Progenitor cell of endocrine pancreas (in vitro differentiated cells): ENCODE results near the gene EIF4E1B. TPM values are rescaled to one million over a fixed set of nuclear protein-coding genes. Genes with fewer than 3 reads are reported as not detected.

Experiments
- DNase-seq: peaks from one replicate; pipeline ENCODE4 v3.0.0; 2021; ENCODE audit warnings: low spot score; ENCODE audit not compliant: unreplicated experiment
- H3K27ac Mint-ChIP-seq: 2 replicates; pipeline ENCODE4 v1.8.0; 2021; ENCODE audit warnings: mild to moderate bottlenecking, moderate library complexity, mixed read lengths
- H3K27me3 Mint-ChIP-seq: 2 replicates; pipeline ENCODE4 v1.8.0; 2021; ENCODE audit warnings: mixed read lengths
- H3K36me3 Mint-ChIP-seq: 2 replicates; pipeline ENCODE4 v1.8.0; 2022; ENCODE audit warnings: mixed read lengths; ENCODE audit not compliant: insufficient read depth
- H3K4me1 Mint-ChIP-seq: 2 replicates; pipeline ENCODE4 v1.8.0; 2021; ENCODE audit warnings: low read depth, mixed read lengths
- H3K4me3 Mint-ChIP-seq: 2 replicates; pipeline ENCODE4 v1.8.0; 2021; ENCODE audit warnings: low read depth, mild to moderate bottlenecking, moderate library complexity, mixed read lengths
- H3K9me3 Mint-ChIP-seq: 2 replicates; pipeline ENCODE4 v1.8.0; 2021; ENCODE audit warnings: low read depth, mixed read lengths
- total RNA-seq: library from RNA; stranded (reverse); gene quantifications from 2 replicates; pipeline ENCODE4 v1.2.1, GENCODE V29; 2021
- TF ChIP-seq, protein P1 (sequence below): fragments of 200-600 bp; sonication (generic); IDR thresholded peaks from one replicate; pipeline ENCODE4 v1.5.0; 2021; ENCODE audit warnings: antibody characterized with exemption, mild to moderate bottlenecking; ENCODE audit not compliant: unreplicated experiment

EIF4E1B gene
- total RNA-seq, 1 donor from 2014 or later: not detected

DNA sequence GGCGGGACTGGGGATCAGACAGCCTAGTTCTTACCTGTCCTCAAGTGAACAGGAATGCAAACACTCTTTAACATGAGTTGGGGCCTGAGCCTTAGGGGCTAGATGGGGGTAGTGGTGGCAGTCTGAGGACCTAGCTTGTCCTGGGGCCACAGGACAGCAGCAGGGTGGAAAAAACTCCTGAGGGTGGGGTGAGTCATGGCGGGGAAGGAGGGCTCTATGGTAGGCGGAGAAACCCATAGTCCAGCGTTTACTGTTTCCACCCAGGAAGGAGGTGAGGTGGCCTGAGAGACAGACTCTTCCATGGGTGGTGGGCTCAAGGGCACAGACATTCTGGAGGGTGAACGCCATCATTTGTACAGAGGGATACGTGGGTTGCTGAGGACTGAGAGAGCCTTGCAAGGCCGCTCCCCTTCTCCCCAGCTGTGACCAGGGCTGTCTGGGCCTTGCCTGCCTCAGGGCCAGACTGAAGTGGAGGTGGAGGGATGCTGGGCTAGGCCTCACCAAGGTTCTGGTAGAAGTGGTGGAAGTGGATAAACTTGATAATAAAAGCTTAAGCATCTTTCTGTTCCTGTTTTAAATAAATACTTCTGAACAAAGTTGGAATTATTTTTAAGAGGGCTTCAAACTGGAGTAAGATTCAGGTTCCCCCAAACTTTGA lies 15.7 kb downstream of the EIF4E1B start:
- H3K9me3 Mint-ChIP-seq: no peaks in the 10 kb centered on the region
- H3K27ac Mint-ChIP-seq: no peak overlapping the region
- peaks cover 14% of the 10 kb centered on the region for H3K27me3 Mint-ChIP-seq
- TF ChIP-seq, protein P1, sequence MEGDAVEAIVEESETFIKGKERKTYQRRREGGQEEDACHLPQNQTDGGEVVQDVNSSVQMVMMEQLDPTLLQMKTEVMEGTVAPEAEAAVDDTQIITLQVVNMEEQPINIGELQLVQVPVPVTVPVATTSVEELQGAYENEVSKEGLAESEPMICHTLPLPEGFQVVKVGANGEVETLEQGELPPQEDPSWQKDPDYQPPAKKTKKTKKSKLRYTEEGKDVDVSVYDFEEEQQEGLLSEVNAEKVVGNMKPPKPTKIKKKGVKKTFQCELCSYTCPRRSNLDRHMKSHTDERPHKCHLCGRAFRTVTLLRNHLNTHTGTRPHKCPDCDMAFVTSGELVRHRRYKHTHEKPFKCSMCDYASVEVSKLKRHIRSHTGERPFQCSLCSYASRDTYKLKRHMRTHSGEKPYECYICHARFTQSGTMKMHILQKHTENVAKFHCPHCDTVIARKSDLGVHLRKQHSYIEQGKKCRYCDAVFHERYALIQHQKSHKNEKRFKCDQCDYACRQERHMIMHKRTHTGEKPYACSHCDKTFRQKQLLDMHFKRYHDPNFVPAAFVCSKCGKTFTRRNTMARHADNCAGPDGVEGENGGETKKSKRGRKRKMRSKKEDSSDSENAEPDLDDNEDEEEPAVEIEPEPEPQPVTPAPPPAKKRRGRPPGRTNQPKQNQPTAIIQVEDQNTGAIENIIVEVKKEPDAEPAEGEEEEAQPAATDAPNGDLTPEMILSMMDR: no peak
- no peak overlapping the region for H3K4me3 Mint-ChIP-seq
- no peak for DNase-seq
- no peaks in the 10 kb centered on the region for H3K36me3 Mint-ChIP-seq
- no peaks in the 10 kb centered on the region for H3K4me1 Mint-ChIP-seq

- Mint-ChIP-seq H3K27me3 (peaks cover 14% of the 10 kb centered on the region), H3K4me3 (peak overlapping the region; percentile 63), H3K27ac (no peak overlapping the region), H3K36me3 (peaks cover 2% of the 10 kb centered on the region), H3K4me1 (no peaks in the 10 kb centered on the region), H3K9me3 (no peaks in the 10 kb centered on the region)
- DNase-seq: no peak
- TF ChIP-seq, protein P1: no peak
Measured at GRCh38 chr5:176646707-176647029, 16.2 kb downstream of the EIF4E1B start.

DNA sequence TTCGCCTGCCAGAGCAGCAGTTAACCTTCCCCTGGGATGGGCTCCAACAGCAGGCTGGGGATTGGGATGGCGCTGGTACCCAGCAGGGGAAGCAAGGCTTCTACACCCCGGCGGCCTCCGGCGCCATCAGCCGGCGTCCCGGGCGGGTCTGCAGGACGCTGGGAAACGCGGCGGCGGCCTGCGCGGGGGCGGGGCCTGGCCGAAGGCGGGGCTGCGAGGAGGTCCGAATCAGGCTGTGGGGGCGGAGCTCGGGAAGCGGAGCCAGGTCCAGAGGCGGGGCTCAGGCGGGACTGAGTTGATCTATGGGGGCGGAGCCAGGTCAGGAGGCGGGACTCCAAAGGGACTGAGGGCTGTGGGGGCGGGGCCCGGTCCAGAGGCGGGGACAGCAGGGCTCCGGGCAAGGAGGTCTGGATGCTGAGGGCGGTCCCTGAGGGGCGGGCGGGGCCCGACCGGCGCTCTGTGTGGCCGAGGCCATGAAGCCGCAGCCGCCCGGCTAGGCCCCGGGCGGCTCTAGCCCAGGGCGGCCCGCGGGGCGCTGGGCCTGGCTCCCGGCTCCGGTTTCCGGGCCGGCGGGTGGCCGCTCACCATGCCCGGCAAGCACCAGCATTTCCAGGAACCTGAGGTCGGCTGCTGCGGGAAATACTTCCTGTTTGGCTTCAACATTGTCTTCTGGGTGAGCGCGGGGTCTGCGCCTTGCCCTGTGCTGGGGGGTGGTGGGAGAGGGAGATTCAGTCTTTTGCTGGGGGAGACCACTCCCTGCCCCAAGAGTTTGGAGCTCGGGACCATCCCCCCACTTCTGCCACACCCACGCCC lies 16.8 kb downstream of the EIF4E1B start, which contains the start of gene TSPAN17:
TSS of gene TSPAN17 (plus strand) at position 455 of the 813 bp plus-strand sequence. CDS start at position 587, 132 bp downstream.
- TF ChIP-seq, protein P1: no peak
- peak; percentile 100 for DNase-seq
- peak within 1 kb of the TSS; percentile 82 for H3K4me3 Mint-ChIP-seq
- peak within 1 kb of the TSS; percentile 85 for H3K27ac Mint-ChIP-seq
- peaks cover 2% of the 10 kb centered on the region for H3K36me3 Mint-ChIP-seq
- H3K9me3 Mint-ChIP-seq: no peaks in the 10 kb centered on the region
- peaks cover 14% of the 10 kb centered on the region for H3K27me3 Mint-ChIP-seq
- H3K4me1 Mint-ChIP-seq: no peaks in the 10 kb centered on the region

DNA sequence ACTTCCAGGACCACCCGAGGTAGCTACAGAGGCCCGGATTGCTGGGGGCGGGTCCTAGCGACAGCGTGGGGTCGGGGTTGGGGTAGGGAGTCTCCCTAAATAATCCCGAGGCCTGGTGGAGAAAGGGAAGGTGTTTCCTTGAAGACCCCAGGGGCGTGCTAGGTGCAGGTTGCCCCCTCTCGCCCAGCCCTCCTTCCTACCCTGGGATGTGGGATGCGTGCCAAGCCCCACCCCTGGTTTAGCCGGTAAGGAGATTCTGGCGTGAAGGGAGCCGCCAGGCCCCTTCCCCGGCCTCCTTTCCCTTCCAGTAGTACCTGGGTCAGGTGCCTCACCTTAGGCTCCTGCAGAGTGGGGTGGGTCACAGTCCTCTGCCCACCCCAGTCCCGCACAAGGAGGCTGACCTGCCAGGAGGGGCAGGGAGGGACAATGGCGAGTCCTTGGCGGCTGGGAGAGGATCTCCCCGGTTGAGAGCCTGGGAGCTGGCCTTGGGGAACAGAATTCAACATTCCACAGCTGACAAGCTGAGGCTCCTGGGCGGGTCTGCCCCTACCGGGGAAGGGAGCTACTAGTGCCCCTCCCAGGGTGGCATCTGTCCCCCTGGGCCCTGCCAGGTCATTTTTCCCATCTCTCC lies 17.5 kb downstream of the EIF4E1B start:
- H3K36me3 Mint-ChIP-seq: peaks cover 2% of the 10 kb centered on the region
- TF ChIP-seq, protein P1: no peak
- H3K4me1 Mint-ChIP-seq: no peaks in the 10 kb centered on the region
- H3K27ac Mint-ChIP-seq: peak overlapping the region; percentile 85
- no peak for DNase-seq
- peaks cover 14% of the 10 kb centered on the region for H3K27me3 Mint-ChIP-seq
- H3K4me3 Mint-ChIP-seq: peak overlapping the region; percentile 82
- H3K9me3 Mint-ChIP-seq: no peaks in the 10 kb centered on the region

DNA sequence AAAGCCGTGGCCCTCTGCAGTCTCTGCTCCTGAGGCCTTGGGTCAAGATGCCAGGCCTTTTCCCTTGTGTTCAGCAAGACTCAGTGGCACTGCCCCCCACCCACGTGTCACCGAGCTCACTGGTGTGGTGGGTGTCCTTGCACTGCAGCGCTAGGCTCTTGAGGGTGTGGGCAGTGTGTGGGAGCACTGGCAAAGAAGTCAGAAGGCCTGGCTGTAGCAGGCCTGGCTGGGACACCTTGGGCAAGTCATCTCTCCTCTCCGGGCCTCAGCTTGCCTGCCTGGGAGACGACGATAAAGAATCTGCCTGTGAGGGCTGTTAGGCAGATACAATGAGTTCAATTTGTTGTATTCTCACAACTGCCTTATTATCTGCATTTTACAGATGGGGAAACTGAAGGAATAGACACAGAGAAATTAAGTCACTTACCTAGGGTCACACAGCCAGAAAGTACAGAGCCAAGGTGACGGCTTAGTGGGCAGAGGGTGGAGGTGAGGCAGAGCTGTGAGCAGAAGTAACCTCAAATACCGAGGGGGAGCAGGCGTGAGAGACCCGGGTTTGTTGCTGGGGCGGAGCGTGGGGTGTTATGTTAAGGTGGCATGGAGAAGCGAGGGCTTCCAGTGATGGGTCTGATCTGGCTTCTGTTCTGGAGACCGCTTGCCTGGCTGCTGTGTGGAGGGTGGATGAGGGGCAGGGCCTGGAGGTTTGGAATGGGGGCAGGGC lies 18.2 kb downstream of the EIF4E1B start:
- H3K27ac Mint-ChIP-seq: no peak overlapping the region
- peaks cover 14% of the 10 kb centered on the region for H3K27me3 Mint-ChIP-seq
- DNase-seq: no peak
- H3K4me1 Mint-ChIP-seq: no peaks in the 10 kb centered on the region
- H3K4me3 Mint-ChIP-seq: peak overlapping the region; percentile 82
- peaks cover 6% of the 10 kb centered on the region for H3K36me3 Mint-ChIP-seq
- TF ChIP-seq, protein P1: no peak
- no peaks in the 10 kb centered on the region for H3K9me3 Mint-ChIP-seq
